Measurements from ENCODE around the gene PXK.

Gene PXK

GRCh38 chr3:58392181-58392580 lies 59.5 kb downstream of the PXK start:
- POLR2A ChIA-PET, result no interaction called here
- CTCF ChIA-PET, result no interaction called here
- Histone ChIP-seq H3K4me3 (ENCODE audit: low read depth, low read length) (no peak overlapping the region), H3K4me1 (ENCODE audit: control insufficient read depth, insufficient read depth, low read length) (no peaks in the 10 kb centered on the region), H3K36me3 (ENCODE audit: control insufficient read depth in 2 of 2, insufficient read depth in 1 of 2, low read length in 2 of 2) (peaks cover 0 to 44% of the 10 kb centered on the region in 2 experiments; a peak in 1 of 3 replicates), H3K27ac (ENCODE audit: extremely low read depth, low read depth, low read length) (no peak overlapping the region), H3K9me3 (ENCODE audit: control insufficient read depth, insufficient read depth, low read depth, low read length) (no peaks in the 10 kb centered on the region)
- TF ChIP-seq ZBTB1 (tag by site-specific recombination; IDR thresholded peaks at IDR 0.05) (no peak), ZSCAN4 (tag by site-specific recombination; IDR thresholded peaks at IDR 0.05) (no peak), ZNF645 (tag by site-specific recombination; IDR thresholded peaks at IDR 0.05) (no peak), ZBTB49 (tag by site-specific recombination; IDR thresholded peaks at IDR 0.05; ENCODE audit: low read depth) (no peak), ZNF398 (tag by site-specific recombination; IDR thresholded peaks at IDR 0.05) (no peak), ZNF302 (tag by site-specific recombination; IDR thresholded peaks at IDR 0.05; ENCODE audit: low read depth) (no peak), ZNF24 (tag by site-specific recombination; IDR thresholded peaks at IDR 0.05) (no peak), ZBTB6 (tag by site-specific recombination; IDR thresholded peaks at IDR 0.05) (no peak), ZNF248 (tag by site-specific recombination; IDR thresholded peaks at IDR 0.05) (no peak), ZNF692 (tag by site-specific recombination; IDR thresholded peaks at IDR 0.05) (no peak), ZNF768 (tag by site-specific recombination; IDR thresholded peaks at IDR 0.05) (no peak)

GRCh38 chr3:58394339-58394738 lies 61.6 kb downstream of the PXK start:
- H3K36me3 ChIP-seq (ENCODE audit: control insufficient read depth in 2 of 2, insufficient read depth in 1 of 2, low read length in 2 of 2), result peaks cover 0 to 65% of the 10 kb centered on the region in 2 experiments; a peak in 2 of 3 replicates
- POLR2A ChIA-PET, result no interaction called here
- no peak overlapping the region for H3K27ac ChIP-seq (ENCODE audit: extremely low read depth, low read depth, low read length)
- no peak for TF ChIP-seq ZFP3 (tag by site-specific recombination; IDR thresholded peaks at IDR 0.05; ENCODE audit: low read depth)
- no peak for TF ChIP-seq KLF1 (tag by site-specific recombination; IDR thresholded peaks at IDR 0.05)
- TF ChIP-seq AEBP2 (tag by site-specific recombination; IDR thresholded peaks at IDR 0.05; ENCODE audit: borderline replicate concordance), result no peak
- no peak for TF ChIP-seq ZNF639 (tag by site-specific recombination; IDR thresholded peaks at IDR 0.05)
- TF ChIP-seq OSR2 (tag by site-specific recombination; IDR thresholded peaks at IDR 0.05), result no peak
- no peak for TF ChIP-seq ZNF768 (tag by site-specific recombination; IDR thresholded peaks at IDR 0.05)
- TF ChIP-seq ZSCAN18 (tag by site-specific recombination; IDR thresholded peaks at IDR 0.05), result no peak
- no peak for TF ChIP-seq HOXC10 (CRISPR knock-in tag; IDR thresholded peaks at IDR 0.05)
- no peak for TF ChIP-seq ZNF426 (tag by site-specific recombination; IDR thresholded peaks at IDR 0.05)

More at GRCh38 chr3:58394339-58394738, 61.6 kb downstream of the PXK start:
- H3K9me3 ChIP-seq (ENCODE audit: control insufficient read depth, insufficient read depth, low read depth, low read length), result no peaks in the 10 kb centered on the region
- CTCF ChIA-PET, result interaction anchor here (0.6 to 1.1 kb wide), 3 partner anchors 11 to 216 kb away, joined by 3 to 5 read pairs (median 5); no protein-coding TSS in a partner anchor
- no peaks in the 10 kb centered on the region for H3K4me1 ChIP-seq (ENCODE audit: control insufficient read depth, insufficient read depth, low read length)
- no peak overlapping the region for H3K4me3 ChIP-seq (ENCODE audit: low read depth, low read length)

Measured in HEK293 (cell line).